GM18907 (cell line): Measurements from ENCODE around the gene HMGN2.
"Not testable (repeated sequence)": the region's sequence is repeated elsewhere in the genome, so short reads cannot be mapped to it uniquely, and the experiment has no call there.

ENCODE experiments used
- ATAC-seq: cut with Tn5 transposase; IDR thresholded peaks from one replicate; pipeline ENCODE4 v1.9.1; 2021; ENCODE audit warnings: mild to moderate bottlenecking, moderate library complexity; ENCODE audit not compliant: unreplicated experiment

Gene HMGN2

DNA sequence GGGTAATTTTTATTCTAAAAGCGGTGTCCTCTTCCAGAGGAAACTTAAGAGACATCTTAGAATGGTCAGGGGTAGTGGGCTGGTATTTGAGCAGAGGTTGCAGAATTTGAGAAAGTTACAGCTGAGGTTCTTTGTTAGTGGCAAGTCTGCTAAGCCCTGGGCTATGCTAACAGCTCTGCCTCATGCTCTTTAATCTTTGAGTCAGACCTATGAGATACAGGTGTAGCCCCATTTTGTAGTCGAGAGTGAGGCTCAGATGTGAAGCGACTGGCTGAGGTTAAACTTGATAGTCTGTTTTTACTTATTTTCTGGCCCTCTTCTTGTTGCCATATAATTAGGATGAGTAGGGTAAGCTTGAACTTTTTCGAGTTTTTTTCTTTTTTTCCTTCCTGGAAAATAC lies 4.7 kb downstream of the HMGN2 start:
- ATAC-seq: no peak

- ATAC-seq: no peak
Observed at GRCh38 chr1:26477446-26478152, 5.4 kb downstream of the HMGN2 start.

DNA sequence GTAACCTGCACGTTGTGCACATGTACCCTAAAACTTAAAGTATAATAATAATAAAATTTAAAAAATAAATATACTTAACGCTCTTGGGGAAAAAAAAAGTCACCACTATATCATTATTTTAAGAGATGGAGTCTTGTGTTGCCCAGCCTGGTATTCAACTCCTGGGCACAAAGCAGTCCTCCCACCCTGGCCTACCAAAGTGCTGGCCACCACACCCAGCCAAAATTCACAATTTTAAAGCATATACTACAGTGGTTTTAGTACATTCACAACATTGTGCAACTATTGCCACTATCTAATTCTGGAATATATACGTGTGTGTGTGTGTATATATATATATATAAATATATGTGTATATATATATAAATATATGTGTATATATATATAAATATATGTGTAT lies 5.9 kb downstream of the HMGN2 start:
- no peak for ATAC-seq

DNA sequence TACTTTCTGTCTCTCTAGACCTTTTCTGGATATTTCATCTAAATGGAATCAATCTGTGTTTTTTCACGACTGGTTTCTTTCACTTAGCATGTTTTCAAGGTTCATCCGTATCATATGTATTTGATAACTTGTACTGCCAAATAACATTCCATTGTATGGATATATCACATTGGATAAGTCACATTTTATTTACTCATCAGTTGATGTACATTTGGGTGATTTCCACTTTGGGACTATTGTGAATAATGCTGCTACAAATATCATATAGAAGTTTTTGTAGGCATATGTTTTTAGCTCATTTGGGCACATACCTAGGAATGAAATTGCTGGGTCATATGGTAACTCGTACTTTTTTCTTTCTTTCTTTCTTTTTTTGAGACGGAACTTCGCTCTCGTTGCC lies 6.7 kb downstream of the HMGN2 start:
- no peak for ATAC-seq

DNA sequence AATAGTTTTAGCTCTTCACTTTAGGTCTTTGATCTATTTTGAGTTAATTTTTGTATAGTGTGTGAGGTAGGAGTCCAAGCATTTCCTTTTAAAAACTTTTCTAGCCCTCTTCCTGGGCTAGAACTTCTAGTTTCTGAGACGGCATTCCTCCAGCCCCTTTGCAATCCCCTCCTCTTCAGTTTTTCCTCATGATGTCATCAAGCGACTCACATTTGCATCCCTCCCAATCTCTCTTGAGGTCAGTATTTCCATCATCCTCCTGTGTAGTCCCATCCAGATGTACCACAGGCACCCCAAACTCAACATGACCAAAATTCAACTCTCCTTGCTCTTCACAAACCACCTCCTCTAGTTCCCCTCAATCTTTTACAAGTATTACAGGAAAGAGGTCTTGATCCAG lies 10.7 kb downstream of the HMGN2 start:
- ATAC-seq: no peak

DNA sequence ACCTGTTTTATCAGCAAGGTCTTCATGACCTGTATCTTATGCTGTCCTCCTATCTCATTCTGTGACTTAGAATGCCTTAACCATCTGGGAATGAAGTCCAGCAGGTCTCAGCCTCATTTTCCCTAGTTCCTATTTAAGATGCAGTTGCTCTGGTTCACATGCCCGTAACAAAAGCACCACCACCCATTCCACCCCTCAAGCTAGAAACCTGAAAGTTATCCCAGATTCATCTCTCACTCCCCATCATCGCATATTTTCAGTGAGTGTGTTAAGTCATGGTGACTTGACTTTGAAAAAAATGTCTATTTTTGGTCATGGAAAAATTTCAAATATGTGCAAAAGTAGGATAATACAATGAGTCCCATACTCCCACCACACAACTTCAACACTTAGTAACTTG lies 11.7 kb downstream of the HMGN2 start:
- no peak for ATAC-seq

- no peak for ATAC-seq
Observed at GRCh38 chr1:26490155-26490554, 17.9 kb downstream of the HMGN2 start.

DNA sequence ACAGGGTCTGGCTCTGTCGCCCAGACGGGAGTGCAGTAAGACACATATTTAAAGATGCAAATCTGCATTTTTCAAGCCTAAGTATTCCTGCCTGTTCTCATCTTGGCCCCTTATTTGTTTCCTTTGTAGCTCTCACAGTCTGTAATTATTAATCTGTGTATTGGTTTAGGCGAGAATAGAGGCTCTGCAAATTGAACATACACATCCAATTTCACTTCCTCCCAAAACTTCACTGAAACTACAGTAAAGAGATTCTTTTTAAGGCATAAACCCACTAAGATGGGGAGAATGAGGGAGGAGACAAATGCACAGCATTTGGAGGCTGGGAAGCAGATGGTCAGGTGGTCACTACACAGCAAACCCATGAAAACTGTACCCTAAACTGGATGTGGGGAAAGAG lies 21.0 kb downstream of the HMGN2 start:
- ATAC-seq: no peak

- ATAC-seq: no peak
Observed at GRCh38 chr1:26493938-26494337, 21.7 kb downstream of the HMGN2 start.

DNA sequence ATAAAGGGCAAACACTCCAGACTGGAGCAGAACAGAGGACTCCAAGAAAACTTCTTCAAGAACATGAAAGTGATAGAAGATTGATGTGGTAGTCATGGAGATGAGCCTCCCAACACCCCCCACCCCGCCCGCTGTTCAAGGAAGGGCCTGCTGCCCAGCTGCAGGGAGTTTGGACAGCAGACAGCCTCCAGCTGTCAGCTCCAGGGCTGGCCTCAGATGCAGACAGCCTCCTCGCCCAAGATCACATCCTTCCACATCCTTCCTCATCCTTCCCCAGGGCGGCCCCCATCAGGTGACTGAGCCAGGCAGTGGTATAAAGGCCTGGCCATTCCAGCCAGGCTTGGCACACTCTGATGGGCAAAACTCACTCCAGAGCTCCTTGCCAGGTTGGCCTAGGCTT lies 24.6 kb downstream of the HMGN2 start:
- no peak for ATAC-seq

DNA sequence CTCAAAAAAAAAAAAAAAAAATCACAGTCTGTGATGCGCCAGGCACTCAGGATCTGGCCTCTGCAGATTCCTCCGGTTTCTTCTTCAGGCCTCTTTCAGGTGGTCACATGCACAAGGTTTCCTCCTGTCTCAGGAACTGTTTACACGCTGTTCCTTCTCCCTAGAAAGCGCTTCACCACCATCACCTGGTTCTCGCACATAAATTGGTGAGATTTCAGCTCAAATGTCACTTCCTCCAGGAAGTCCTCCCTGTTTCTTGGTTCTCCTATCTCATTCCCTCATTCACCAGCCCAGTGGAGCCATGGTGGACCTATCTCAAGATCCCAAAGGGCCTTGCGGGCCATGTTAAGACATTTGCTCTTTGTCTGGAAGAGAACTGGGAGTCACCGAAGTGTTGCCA lies 26.7 kb downstream of the HMGN2 start:
- no peak for ATAC-seq

DNA sequence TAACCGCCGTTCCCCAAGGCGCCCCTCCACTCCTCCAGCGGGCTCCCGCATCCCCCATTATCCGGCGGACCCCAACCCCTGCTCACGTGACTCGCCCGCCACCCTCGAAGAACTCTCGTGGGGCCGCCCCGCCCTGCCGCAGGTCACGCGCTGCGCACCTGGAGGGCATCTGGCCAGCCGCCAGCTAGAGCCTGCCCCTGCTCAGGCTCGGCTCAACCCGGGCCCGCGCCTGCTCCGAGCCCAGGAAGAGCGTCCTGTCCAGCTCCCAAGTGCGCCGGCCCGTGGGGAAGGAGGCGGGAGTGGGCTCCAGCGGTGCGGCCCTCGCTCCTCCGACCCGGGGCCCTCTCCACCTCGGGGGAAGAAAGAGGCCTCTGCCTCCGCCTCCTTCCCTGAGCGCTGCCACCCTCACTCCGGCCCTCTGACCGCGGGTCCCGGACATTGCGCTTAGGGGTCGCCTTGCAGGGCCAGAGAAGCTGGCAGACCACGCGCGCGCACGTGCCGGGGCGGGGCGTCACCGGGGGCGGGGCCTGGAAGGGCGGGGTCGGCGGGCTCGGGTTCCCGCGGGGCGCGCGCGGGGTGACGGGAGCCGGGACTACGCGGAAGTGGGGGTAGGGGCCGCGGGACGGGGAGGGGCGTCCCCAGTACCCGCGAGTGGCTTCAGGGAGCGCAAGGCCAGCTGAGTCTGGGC lies 28.4 kb downstream of the HMGN2 start:
- ATAC-seq: peak; percentile 61

DNA sequence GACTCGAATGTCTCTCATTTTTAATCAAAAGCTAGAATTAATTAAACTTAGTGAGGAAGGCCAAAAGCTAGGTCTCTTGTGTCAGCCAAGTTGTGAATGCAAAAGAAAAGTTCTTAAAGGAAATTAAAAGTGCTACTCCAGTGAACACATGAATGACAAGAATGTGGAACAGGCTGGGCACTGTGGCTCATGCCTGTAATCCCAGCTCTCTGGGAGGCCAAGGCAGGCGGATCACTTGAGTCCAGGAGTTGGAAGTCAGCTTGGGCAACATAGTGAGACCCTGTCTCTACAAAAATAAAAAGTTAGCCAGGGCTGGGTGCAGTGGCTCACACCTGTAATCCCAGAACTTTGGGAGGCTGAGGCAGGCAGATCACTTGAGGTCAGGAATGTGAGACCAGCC lies 38.5 kb downstream of the HMGN2 start:
- not testable (repeated sequence) for ATAC-seq

DNA sequence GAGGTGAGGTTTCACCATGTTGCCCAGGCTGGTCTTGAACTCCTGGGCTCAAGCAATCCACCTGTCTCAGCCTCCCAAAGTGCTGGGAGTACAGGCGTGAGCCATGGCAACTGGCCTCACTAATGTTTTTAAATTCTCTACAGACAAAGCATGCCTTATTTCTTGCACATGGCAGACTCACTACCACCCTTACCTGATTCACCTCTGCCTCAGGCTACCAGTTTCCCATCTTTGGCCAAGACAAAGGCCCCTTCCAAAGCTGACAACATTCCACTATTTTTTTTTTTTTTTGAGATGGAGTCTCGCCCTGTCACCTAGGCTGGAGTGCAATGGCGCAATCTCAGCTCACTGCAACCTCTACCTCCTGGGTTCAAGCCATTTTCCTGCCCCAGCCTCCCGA lies 43.6 kb downstream of the HMGN2 start:
- not testable (repeated sequence) for ATAC-seq

DNA sequence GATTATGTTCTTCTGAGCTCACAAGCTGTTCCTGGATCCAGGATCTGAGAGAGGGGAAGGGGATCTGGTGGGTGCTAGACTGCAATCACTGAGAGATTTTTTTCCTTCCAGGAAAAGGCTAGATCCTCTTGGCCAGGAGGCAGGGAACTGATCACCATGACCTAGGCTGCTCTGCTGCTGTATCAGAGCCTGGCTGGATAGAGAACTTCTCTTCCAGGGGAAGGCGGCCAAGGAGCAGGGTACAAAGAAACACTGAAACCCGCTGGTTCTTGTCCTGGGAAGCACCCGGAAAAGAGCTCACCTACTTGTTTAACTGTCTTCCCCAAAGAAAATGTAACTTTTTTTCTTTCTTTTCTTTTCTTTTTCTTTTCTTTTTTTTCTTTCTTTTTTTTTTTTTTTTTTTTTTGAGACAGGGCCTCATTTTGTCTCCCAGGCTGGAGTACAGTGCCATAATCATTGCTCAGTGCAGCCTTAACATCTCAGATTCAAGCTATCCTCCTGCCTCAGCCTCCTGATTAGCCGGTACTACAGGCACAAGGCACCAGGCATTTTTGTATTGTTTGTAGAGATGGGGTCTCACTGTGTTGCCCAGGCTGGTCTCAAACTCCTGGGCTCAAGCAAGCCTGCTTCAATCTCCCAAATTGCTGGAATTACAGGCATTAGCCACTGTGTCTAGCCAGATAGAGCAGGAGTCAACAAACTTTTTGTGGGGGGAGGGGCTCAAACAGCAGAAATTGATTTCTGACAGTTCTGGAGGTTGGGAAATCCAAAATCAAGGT lies 44.9 kb downstream of the HMGN2 start:
- ATAC-seq: no peak

GRCh38 chr1:26517766-26518049 lies 45.5 kb downstream of the HMGN2 start:
- no peak for ATAC-seq

GRCh38 chr1:26518355-26518754 lies 46.1 kb downstream of the HMGN2 start:
- ATAC-seq: no peak

GRCh38 chr1:26520339-26520738 lies 48.1 kb downstream of the HMGN2 start:
- ATAC-seq: no peak

GRCh38 chr1:26521669-26522030 lies 49.4 kb downstream of the HMGN2 start:
- no peak for ATAC-seq

DNA sequence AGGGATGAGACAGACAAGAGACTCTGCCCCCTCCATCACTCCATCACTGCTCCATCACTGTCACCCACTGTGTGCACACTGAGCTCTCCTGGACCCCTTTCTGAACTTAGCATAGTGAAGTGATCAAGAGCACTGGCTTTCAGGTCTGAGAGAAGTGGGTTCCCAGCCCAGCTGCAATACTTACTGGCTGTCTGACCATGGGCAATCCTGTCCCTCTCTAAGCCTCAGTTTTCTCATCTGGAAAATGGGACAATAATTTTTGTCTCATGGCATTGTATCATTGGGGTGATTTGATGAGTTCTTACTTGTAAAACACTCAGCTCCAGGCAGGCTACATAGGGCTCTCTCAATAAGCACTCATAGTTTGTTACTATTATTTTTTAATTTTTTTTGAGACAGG lies 49.8 kb downstream of the HMGN2 start:
- no peak for ATAC-seq

- no peak for ATAC-seq
Observed at GRCh38 chr1:26524181-26524580, 51.9 kb downstream of the HMGN2 start.
